GM23338 (cell line): ENCODE measurements around the gene MAD1L1. TPM values are rescaled to one million over a fixed set of nuclear protein-coding genes. Genes with fewer than 3 reads are reported as not detected.

Source experiments
- ATAC-seq: fragments of 200-7000 bp; cut with Tn5 transposase; 3 replicates; pipeline ENCODE4 v1.9.1; 2020
- DNase-seq: peaks from one replicate; pipeline ENCODE4 v3.0.0-alpha.2; 2015; ENCODE audit warnings: low spot score
- H2AFZ ChIP-seq: fragments of 200-600 bp; sonication (generic); 2 replicates; pipeline ENCODE4 v1.8.0; 2016; ENCODE audit warnings: antibody characterized with exemption, mild to moderate bottlenecking, moderate library complexity
- H3F3A ChIP-seq: fragments of 200-600 bp; sonication (generic); replicated peaks from 2 replicates; pipeline ENCODE4 v1.8.0; 2017; ENCODE audit warnings: antibody characterized with exemption, mixed run types, low read depth
- H3K27ac ChIP-seq: fragments of 200-600 bp; sonication (generic); 2 replicates; pipeline ENCODE4 v1.6.1; 2016; ENCODE audit warnings: low read depth
- H3K27me3 ChIP-seq: fragments of 200-600 bp; sonication (generic); 2 replicates; pipeline ENCODE4 v1.8.0; 2016; ENCODE audit warnings: mild to moderate bottlenecking, mixed run types, moderate library complexity; ENCODE audit not compliant: insufficient read depth
- H3K36me3 ChIP-seq: fragments of 200-600 bp; sonication (generic); 2 replicates; pipeline ENCODE4 v1.8.0; 2016; ENCODE audit warnings: mild to moderate bottlenecking; ENCODE audit not compliant: insufficient read depth
- H3K4me1 ChIP-seq: fragments of 200-600 bp; sonication (generic); 2 replicates; pipeline ENCODE4 v1.8.0; 2016; ENCODE audit warnings: mild to moderate bottlenecking, moderate library complexity; ENCODE audit not compliant: insufficient read depth
- H3K4me2 ChIP-seq: fragments of 200-600 bp; sonication (generic); 2 replicates; pipeline ENCODE4 v1.7.1; 2017; ENCODE audit warnings: mixed run types
- H3K4me3 ChIP-seq: fragments of 200-600 bp; sonication (generic); 2 replicates; pipeline ENCODE4 v1.6.1; 2016; ENCODE audit warnings: mixed run types
- H3K79me2 ChIP-seq: fragments of 200-600 bp; sonication (generic); replicated peaks from 2 replicates; pipeline ENCODE4 v1.8.0; 2017; ENCODE audit warnings: mild to moderate bottlenecking; ENCODE audit not compliant: insufficient read depth
- H3K9me2 ChIP-seq: fragments of 200-600 bp; sonication (generic); 2 replicates; pipeline ENCODE4 v1.8.0; 2017; ENCODE audit not compliant: insufficient read depth
- H4K20me1 ChIP-seq: fragments of 200-600 bp; sonication (generic); replicated peaks from 2 replicates; pipeline ENCODE4 v1.8.0; 2017; ENCODE audit warnings: mild to moderate bottlenecking; ENCODE audit not compliant: insufficient read depth
- H3K27ac Mint-ChIP-seq: 2 replicates; pipeline ENCODE4 v1.8.0; 2020; ENCODE audit warnings: inconsistent platforms, mild to moderate bottlenecking, moderate library complexity, mixed read lengths
- H3K27me3 Mint-ChIP-seq: 3 replicates; pipeline ENCODE4 v1.8.0; 2022; ENCODE audit warnings: low read depth, mild to moderate bottlenecking, moderate library complexity, mixed read lengths, inconsistent platforms; ENCODE audit not compliant: insufficient read depth, poor library complexity
- H3K36me3 Mint-ChIP-seq: 3 replicates; pipeline ENCODE4 v1.8.0; 2021; ENCODE audit warnings: low read depth, mild to moderate bottlenecking, inconsistent platforms, moderate library complexity, mixed read lengths
- H3K4me1 Mint-ChIP-seq: 3 replicates; pipeline ENCODE4 v1.8.0; 2020; ENCODE audit warnings: mild to moderate bottlenecking, inconsistent platforms, mixed read lengths
- H3K4me3 Mint-ChIP-seq: 3 replicates; pipeline ENCODE4 v1.8.0; 2021; ENCODE audit warnings: moderate library complexity, mild to moderate bottlenecking, inconsistent platforms, mixed read lengths
- H3K9me3 Mint-ChIP-seq: 3 replicates; pipeline ENCODE4 v1.8.0; 2020; ENCODE audit warnings: moderate library complexity, mild to moderate bottlenecking, inconsistent platforms, mixed read lengths
- CREB1 ChIP-seq: fragments of 250-450 bp; sonication (Bioruptor Pico); IDR thresholded peaks from 2 replicates; pipeline ENCODE4 v1.5.0; 2020; ENCODE audit warnings: low read depth, mild to moderate bottlenecking, moderate library complexity
- CTCF ChIP-seq, 2 experiments: fragments of 200-600 bp in 1 of 2; sonication (generic) in 1 of 2; conservative IDR thresholded peaks; 2 replicates each; pipeline versions ENCODE4 v1.5.1 to v1.6.1; 2016 to 2017; ENCODE audit warnings: antibody characterized with exemption in 2 of 2, low read depth in 2 of 2, mild to moderate bottlenecking in 2 of 2, moderate library complexity in 1 of 2
- ETS1 ChIP-seq: IDR thresholded peaks from 2 replicates; pipeline ENCODE4 v1.6.1; 2016; ENCODE audit warnings: antibody characterized with exemption
- EZH2 ChIP-seq: fragments of 200-600 bp; sonication (generic); IDR thresholded peaks from one replicate; pipeline ENCODE4 v1.8.0; 2017; ENCODE audit warnings: antibody characterized with exemption, mild to moderate bottlenecking, low read depth; ENCODE audit not compliant: unreplicated experiment
- EZH2phosphoT487 ChIP-seq: fragments of 200-600 bp; sonication (generic); IDR thresholded peaks from one replicate; pipeline ENCODE4 v1.8.1; 2018; ENCODE audit warnings: antibody characterized with exemption; ENCODE audit not compliant: unreplicated experiment
- JUNB ChIP-seq: IDR thresholded peaks from one replicate; pipeline ENCODE4 v1.6.1; 2016; ENCODE audit warnings: antibody characterized with exemption; ENCODE audit not compliant: unreplicated experiment
- NANOG ChIP-seq: IDR thresholded peaks from 2 replicates; pipeline ENCODE4 v1.6.1; 2016; ENCODE audit warnings: antibody characterized with exemption, borderline replicate concordance
- POLR2AphosphoS5 ChIP-seq: IDR thresholded peaks from 2 replicates; pipeline ENCODE4 v1.6.1; 2016; ENCODE audit warnings: antibody characterized with exemption, low read depth
- REST ChIP-seq: IDR thresholded peaks from one replicate; pipeline ENCODE4 v1.6.1; 2018; ENCODE audit warnings: antibody characterized with exemption; ENCODE audit not compliant: unreplicated experiment
- STAT1 ChIP-seq: IDR thresholded peaks from one replicate; pipeline ENCODE4 v1.6.1; 2016; ENCODE audit warnings: antibody characterized with exemption; ENCODE audit not compliant: unreplicated experiment
- ZNF114 ChIP-seq: fragments of 250-450 bp; sonication (Bioruptor Pico); IDR thresholded peaks from 2 replicates; pipeline ENCODE4 v1.5.0; 2020; ENCODE audit warnings: mild to moderate bottlenecking, moderate library complexity
- ZNF331 ChIP-seq: fragments of 250-450 bp; sonication (Bioruptor Pico); IDR thresholded peaks from 2 replicates; pipeline ENCODE4 v1.5.0; 2020; ENCODE audit warnings: low read depth, mild to moderate bottlenecking, moderate library complexity
- ZNF462 ChIP-seq: fragments of 250-450 bp; sonication (Bioruptor Pico); IDR thresholded peaks from 2 replicates; pipeline ENCODE4 v1.5.0; 2020; ENCODE audit warnings: mild to moderate bottlenecking, moderate library complexity
- polyA plus RNA-seq: library from polyadenylated mRNA; unstranded; fragments of >200 nt; fragmentation: Nextera tagmentation; extraction: Ambion mirVana; gene quantifications from 2 replicates; pipeline ENCODE4 v1.2.1, GENCODE V29; 2016
- total RNA-seq: library from RNA; depleted of rRNA; stranded (reverse); fragments of >200 nt; shearing (Covaris generic); gene quantifications from 2 replicates; pipeline ENCODE4 v1.2.3, GENCODE V29; 2014

MAD1L1 gene
- total and polyA plus RNA-seq, 2 experiments from 2014 or later = 40.3 to 59.3 TPM

GRCh38 chr7:2203766-2204300 is 28.9 kb downstream of the MAD1L1 start:
- Histone ChIP-seq H3K4me3 (no peak overlapping the region), H3K27ac (no peak overlapping the region), H3K4me1 (no peaks in the 10 kb centered on the region), H3K4me2 (no peak overlapping the region), H3K27me3 (no peaks in the 10 kb centered on the region), H2AFZ (no peak overlapping the region), H3K36me3 (no peaks in the 10 kb centered on the region; the same call in 1 of the 2 replicates), H4K20me1 (peaks cover 12% of the 10 kb centered on the region; the same call in 1 of the 2 replicates), H3F3A (no peaks in the 10 kb centered on the region), H3K79me2 (peaks cover 14% of the 10 kb centered on the region; the same call in 1 of the 2 replicates), H3K9me2 (no peaks in the 10 kb centered on the region)
- H3K9me3 Mint-ChIP-seq = no peaks in the 10 kb centered on the region
- H3K27ac Mint-ChIP-seq = no peak overlapping the region
- no peak overlapping the region for H3K4me3 Mint-ChIP-seq
- TF ChIP-seq EZH2 (no peak), ETS1 (no peak), ZNF331 (CRISPR knock-in tag) (no peak), NANOG (no peak), CREB1 (CRISPR knock-in tag) (no peak), EZH2phosphoT487 (no peak), REST (no peak), CTCF (conservative IDR thresholded peaks at IDR 0.05; ENCODE audit: low read depth in 2 of 2) (no peak), JUNB (no peak), POLR2AphosphoS5 (no peak), ZNF114 (CRISPR knock-in tag) (no peak), ZNF462 (CRISPR knock-in tag) (no peak), STAT1 (no peak)
- DNase-seq = no peak
- ATAC-seq = no peak
- peaks cover 12% of the 10 kb centered on the region for H3K27me3 Mint-ChIP-seq
- no peaks in the 10 kb centered on the region; the same call in 2 of the 3 replicates for H3K4me1 Mint-ChIP-seq
- H3K36me3 Mint-ChIP-seq = peaks cover 44% of the 10 kb centered on the region
